Measurements from ENCODE around the gene DSCAML1.

DSCAML1 gene

GRCh38 chr11:117564321-117564720 is 232.7 kb downstream of the DSCAML1 start:
- H3K4me1 Mint-ChIP-seq (ENCODE audit: low read depth): no peaks in the 10 kb centered on the region
- H3K9me3 Mint-ChIP-seq: no peaks in the 10 kb centered on the region
- H3K4me3 Mint-ChIP-seq: no peak overlapping the region

DNA sequence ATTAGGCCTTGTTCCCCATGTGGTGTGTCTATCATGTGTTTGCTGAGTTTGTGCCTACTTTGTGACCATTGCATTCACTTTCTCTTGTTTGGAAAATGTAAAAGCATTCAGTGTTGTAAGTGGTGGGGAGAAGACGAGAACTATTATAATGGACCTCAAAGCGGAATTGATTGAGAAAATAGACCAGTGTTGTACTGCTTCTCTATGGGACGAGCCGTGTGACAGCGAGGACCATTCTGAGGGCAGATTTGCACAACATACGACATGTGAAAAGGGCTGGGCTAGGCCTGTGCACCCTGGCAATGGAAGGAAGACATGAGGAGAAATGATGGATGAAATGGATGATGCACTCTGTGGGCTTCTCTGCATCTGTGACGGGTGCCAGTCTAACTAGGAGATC is 233.5 kb downstream of the DSCAML1 start:
- DNase-seq (ENCODE audit: low spot score): no peak
- Mint-ChIP-seq H3K27ac (no peak overlapping the region), H3K4me1 (ENCODE audit: low read depth) (no peaks in the 10 kb centered on the region), H3K9me3 (no peaks in the 10 kb centered on the region), H3K4me3 (no peak overlapping the region), H3K36me3 (ENCODE audit: low read depth) (no peaks in the 10 kb centered on the region), H3K27me3 (ENCODE audit: low read depth) (peaks cover 4% of the 10 kb centered on the region)

More at GRCh38 chr11:117564321-117564720, 232.7 kb downstream of the DSCAML1 start:
- Mint-ChIP-seq H3K27me3 (ENCODE audit: low read depth) (peaks cover 2% of the 10 kb centered on the region), H3K36me3 (ENCODE audit: low read depth) (no peaks in the 10 kb centered on the region), H3K27ac (no peak overlapping the region)
- DNase-seq (ENCODE audit: low spot score): no peak

DNA sequence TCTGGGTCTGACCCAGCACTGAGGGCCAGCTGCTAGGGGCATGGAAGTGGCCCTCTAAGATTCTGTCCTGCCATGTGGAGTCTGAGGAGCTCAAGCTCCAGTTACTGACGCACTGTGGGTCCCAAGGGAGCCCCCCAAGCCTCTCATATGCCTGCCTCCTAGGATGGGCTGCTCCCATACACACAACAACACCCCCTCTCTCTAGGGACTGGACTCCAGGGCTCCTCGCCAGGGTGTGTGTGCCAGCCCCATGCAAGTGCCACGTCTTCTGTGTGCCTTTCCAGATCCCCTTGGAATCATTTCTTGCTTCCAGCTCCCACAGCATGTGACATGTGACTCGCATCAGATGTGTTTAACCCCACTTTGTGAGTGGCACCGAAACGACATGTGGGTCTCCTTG is 234.9 kb downstream of the DSCAML1 start:
- no peak overlapping the region for H3K27ac Mint-ChIP-seq
- no peaks in the 10 kb centered on the region for H3K9me3 Mint-ChIP-seq
- no peaks in the 10 kb centered on the region for H3K4me1 Mint-ChIP-seq (ENCODE audit: low read depth)
- peaks cover 4% of the 10 kb centered on the region for H3K27me3 Mint-ChIP-seq (ENCODE audit: low read depth)
- no peak overlapping the region for H3K4me3 Mint-ChIP-seq
- no peak for DNase-seq (ENCODE audit: low spot score)
- no peaks in the 10 kb centered on the region for H3K36me3 Mint-ChIP-seq (ENCODE audit: low read depth)

DNA sequence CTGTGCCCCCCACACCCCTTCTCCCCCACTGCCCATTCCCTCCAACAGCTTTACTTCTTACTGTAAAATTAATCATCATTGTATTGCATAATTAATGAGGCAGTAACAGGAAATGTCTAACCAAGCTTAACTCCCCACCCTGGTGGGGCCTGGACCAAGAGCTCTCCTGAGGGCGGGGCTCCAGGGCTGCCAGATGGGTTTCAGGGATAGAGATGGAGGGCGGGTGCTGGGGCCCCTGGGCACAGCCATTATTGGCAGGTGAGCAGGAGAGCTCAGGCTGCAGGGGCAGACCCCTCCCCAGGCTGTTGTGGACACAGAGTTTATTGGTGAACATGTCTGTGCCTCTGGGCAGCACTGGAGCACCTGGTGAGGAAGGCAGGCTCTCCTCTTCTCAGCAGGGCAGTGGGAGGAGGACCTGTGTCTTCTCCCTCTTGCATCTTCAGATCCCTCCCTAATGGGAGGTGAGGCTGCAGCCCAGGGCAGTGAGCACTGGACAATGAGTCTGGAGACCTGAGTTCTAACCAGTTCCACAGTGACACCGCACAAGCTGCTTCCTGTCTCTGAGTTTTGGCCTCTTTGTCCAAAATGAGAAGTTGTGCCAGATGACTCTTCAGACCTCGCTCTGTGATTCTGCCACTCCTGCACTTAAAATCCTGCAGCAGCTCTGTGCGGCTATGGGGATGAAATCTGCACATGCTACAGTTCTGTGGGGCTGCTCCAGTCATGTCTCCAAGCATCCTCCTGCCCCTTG is 236.1 kb downstream of the DSCAML1 start:
- no peaks in the 10 kb centered on the region for H3K9me3 Mint-ChIP-seq
- no peaks in the 10 kb centered on the region for H3K36me3 Mint-ChIP-seq (ENCODE audit: low read depth)
- DNase-seq (ENCODE audit: low spot score): no peak
- peaks cover 4% of the 10 kb centered on the region for H3K27me3 Mint-ChIP-seq (ENCODE audit: low read depth)
- no peak overlapping the region for H3K27ac Mint-ChIP-seq
- H3K4me3 Mint-ChIP-seq: no peak overlapping the region
- no peaks in the 10 kb centered on the region for H3K4me1 Mint-ChIP-seq (ENCODE audit: low read depth)

DNA sequence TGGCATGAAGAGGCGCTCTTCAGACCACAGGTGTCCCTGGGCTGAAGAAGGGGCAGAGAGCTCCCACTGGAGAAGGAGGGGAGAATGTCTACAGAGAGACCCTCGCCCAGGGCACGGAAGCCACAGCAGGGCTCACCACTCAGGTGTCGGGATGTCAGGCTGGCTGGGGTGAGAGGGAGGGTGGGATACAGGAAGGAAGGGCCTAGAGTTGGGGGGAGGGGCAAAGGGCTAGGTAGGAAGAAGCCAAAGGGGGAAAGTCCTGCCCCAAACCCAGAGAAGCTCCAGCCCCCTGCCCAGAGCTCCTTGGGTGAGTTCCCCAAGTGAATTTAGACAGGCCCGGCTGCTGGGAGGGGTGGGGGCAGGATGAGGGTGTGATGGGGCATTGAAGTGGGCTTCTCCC is 237.3 kb downstream of the DSCAML1 start:
- H3K4me1 Mint-ChIP-seq (ENCODE audit: low read depth): no peaks in the 10 kb centered on the region
- no peak overlapping the region for H3K4me3 Mint-ChIP-seq
- H3K27me3 Mint-ChIP-seq (ENCODE audit: low read depth): peaks cover 4% of the 10 kb centered on the region
- DNase-seq (ENCODE audit: low spot score): no peak
- H3K9me3 Mint-ChIP-seq: no peaks in the 10 kb centered on the region
- no peaks in the 10 kb centered on the region for H3K36me3 Mint-ChIP-seq (ENCODE audit: low read depth)
- no peak overlapping the region for H3K27ac Mint-ChIP-seq

DNA sequence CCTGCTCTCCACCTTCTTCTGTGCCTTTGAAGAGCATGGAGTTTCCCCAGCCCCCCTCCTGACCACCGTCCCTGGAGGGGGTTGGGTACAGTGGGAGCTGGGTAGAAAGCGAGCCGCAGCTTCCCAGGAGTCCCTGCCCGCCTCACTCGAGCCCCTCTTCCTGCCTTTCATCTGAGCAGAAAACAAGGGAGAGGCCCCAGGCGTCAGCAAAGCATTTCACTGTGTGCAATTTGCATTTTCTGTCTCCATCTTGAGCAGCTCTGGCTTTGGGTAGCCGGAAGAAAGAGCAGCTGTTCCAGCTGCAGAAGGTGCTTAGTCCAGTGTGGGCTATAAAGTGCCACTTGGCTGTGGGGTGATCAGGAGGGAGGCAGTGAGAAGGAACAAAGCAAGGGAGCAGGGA is 239.7 kb downstream of the DSCAML1 start:
- H3K4me3 Mint-ChIP-seq: no peak overlapping the region
- no peaks in the 10 kb centered on the region for H3K36me3 Mint-ChIP-seq (ENCODE audit: low read depth)
- no peak overlapping the region for H3K27ac Mint-ChIP-seq
- H3K9me3 Mint-ChIP-seq: no peaks in the 10 kb centered on the region
- no peaks in the 10 kb centered on the region for H3K4me1 Mint-ChIP-seq (ENCODE audit: low read depth)
- H3K27me3 Mint-ChIP-seq (ENCODE audit: low read depth): peaks cover 4% of the 10 kb centered on the region
- no peak for DNase-seq (ENCODE audit: low spot score)

DNA sequence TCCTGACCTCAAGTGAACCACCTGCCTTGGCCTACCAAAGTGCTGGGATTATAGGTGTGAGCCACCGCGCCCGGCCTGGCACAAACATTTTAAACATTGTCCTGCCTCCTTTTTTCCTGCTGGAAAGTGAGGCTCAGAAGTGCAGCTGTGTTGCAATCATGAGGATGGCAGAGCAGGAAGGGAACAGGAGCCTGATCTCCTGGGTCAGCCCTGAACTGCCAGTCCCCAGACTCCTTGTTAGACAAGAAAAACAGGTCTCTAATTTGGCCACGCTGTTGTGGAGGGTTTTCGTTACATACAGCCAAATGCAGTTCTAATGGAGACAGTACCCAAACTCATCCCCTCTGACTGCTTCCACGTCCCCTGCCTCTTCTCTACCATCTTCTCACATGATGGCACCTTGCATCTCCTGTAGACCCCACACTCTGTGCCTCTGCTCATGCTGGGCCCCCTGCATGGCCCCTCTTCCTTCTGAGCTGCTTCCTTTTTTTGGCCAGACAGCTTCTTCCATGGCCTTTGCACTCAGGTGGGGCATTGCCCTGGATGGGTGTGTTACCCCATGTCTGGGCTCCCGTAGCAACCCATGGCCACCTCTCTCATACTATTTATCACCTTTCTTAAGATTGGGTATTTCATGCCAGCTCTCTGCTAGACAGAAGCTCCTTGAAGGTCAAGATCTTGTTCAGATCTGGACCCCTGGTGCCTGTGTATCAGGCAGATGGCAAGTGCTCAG is 242.2 kb downstream of the DSCAML1 start:
- Mint-ChIP-seq H3K4me1 (ENCODE audit: low read depth) (no peaks in the 10 kb centered on the region), H3K9me3 (no peaks in the 10 kb centered on the region), H3K27me3 (ENCODE audit: low read depth) (peaks cover 8% of the 10 kb centered on the region), H3K4me3 (no peak overlapping the region), H3K36me3 (ENCODE audit: low read depth) (no peaks in the 10 kb centered on the region), H3K27ac (no peak overlapping the region)
- DNase-seq (ENCODE audit: low spot score): no peak

- Mint-ChIP-seq H3K27ac (no peak overlapping the region), H3K9me3 (no peaks in the 10 kb centered on the region), H3K4me1 (ENCODE audit: low read depth) (no peaks in the 10 kb centered on the region), H3K27me3 (ENCODE audit: low read depth) (peaks cover 6% of the 10 kb centered on the region), H3K36me3 (ENCODE audit: low read depth) (no peaks in the 10 kb centered on the region), H3K4me3 (no peak overlapping the region)
- DNase-seq (ENCODE audit: low spot score): no peak
Measured at GRCh38 chr11:117552626-117553025, 244.4 kb downstream of the DSCAML1 start.

DNA sequence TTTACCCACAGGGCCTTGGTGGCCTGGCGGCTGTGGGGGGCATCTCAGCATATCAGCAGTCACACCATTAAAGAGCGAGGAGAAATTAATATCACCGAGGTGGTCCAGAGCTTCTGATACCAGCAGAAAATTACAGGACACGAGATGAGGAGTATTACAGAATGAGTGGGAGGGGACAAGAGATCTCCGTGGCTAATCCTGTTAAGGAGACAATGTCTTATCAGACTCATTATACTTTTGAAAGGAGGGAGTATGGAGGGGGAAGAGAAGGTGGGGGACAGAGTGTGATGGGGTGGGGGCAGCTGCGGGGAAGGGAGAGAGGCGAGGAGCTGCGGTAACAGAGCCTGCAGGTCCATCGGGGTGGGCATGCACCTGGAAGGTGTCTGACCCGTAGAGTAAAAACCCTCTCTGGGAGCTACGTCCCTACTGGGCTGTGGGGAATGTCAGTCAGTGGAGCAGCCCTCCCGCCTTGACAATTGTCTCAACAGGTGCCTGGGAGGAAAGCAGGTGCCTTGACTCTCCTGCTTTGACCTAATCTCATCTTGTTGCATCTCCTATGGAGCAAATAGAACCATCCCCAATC is 245.2 kb downstream of the DSCAML1 start:
- DNase-seq (ENCODE audit: low spot score): no peak
- Mint-ChIP-seq H3K4me3 (no peak overlapping the region), H3K27me3 (ENCODE audit: low read depth) (peaks cover 6% of the 10 kb centered on the region), H3K9me3 (no peaks in the 10 kb centered on the region), H3K27ac (no peak overlapping the region), H3K4me1 (ENCODE audit: low read depth) (no peaks in the 10 kb centered on the region), H3K36me3 (ENCODE audit: low read depth) (no peaks in the 10 kb centered on the region)

DNA sequence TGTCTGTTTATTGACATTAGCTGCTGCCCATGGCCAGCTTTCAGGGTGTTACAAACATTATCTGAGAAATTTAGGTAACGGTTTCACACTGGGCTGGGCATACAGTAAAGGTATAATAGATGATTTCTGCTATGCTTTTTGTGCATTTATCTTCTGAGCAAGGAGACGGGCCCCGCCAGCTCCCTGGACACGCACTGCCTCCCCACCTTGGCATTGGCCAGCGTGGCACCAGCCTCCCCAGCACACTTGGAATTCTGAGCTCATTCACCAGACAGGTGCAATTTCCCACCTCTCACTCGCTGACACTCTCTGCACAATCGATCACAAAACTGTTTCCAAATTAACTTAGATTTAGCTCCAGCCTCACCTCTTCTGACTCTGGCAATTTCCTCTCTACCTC is 246.6 kb downstream of the DSCAML1 start:
- H3K27ac Mint-ChIP-seq: no peak overlapping the region
- no peaks in the 10 kb centered on the region for H3K9me3 Mint-ChIP-seq
- H3K27me3 Mint-ChIP-seq (ENCODE audit: low read depth): peaks cover 6% of the 10 kb centered on the region
- H3K36me3 Mint-ChIP-seq (ENCODE audit: low read depth): no peaks in the 10 kb centered on the region
- no peak overlapping the region for H3K4me3 Mint-ChIP-seq
- no peaks in the 10 kb centered on the region for H3K4me1 Mint-ChIP-seq (ENCODE audit: low read depth)
- DNase-seq (ENCODE audit: low spot score): no peak

DNA sequence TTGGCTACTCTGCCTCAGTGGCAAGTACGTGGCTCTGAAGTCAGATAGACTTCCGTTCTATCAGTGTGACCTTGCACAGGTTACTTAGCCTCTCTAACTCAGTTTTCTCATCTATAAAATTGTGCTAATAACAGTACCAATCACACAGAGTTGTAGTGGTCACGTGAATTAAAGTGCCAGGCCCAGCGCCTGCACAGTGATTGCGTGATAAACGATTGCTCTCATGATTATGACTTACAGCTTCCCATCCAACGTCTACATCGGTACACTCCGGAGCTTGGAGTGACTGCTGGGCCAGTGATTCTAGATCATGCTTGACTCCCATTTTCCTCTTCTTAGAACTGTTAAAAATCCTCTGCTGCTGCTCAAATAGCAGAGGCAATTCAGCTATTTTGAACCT is 247.6 kb downstream of the DSCAML1 start:
- Mint-ChIP-seq H3K36me3 (ENCODE audit: low read depth) (no peaks in the 10 kb centered on the region), H3K4me1 (ENCODE audit: low read depth) (no peaks in the 10 kb centered on the region), H3K9me3 (no peaks in the 10 kb centered on the region), H3K27ac (no peak overlapping the region), H3K27me3 (ENCODE audit: low read depth) (peaks cover 4% of the 10 kb centered on the region), H3K4me3 (no peak overlapping the region)
- no peak for DNase-seq (ENCODE audit: low spot score)

DNA sequence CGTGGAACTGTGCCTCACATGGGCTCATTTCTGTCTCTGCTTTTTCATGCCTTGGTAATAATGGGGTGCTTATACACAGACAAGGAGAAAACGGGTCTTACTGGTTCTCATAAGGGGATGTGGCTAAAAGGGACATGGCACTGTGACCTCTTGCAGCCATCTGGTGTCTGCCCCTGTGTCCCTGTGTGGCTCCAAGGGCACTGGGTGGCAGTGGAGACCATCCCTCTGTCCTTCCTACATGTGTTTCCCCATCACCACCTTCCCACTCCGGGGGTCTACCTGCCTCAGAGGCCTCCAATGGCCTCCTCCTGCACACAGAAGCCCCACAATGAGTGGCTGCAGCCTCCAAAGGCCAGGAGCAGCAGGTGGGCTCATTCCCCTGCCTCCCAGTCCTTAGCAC is 248.1 kb downstream of the DSCAML1 start:
- Mint-ChIP-seq H3K36me3 (ENCODE audit: low read depth) (no peaks in the 10 kb centered on the region), H3K4me3 (no peak overlapping the region), H3K27me3 (ENCODE audit: low read depth) (peaks cover 4% of the 10 kb centered on the region), H3K4me1 (ENCODE audit: low read depth) (no peaks in the 10 kb centered on the region), H3K27ac (no peak overlapping the region), H3K9me3 (no peaks in the 10 kb centered on the region)
- no peak for DNase-seq (ENCODE audit: low spot score)

DNA sequence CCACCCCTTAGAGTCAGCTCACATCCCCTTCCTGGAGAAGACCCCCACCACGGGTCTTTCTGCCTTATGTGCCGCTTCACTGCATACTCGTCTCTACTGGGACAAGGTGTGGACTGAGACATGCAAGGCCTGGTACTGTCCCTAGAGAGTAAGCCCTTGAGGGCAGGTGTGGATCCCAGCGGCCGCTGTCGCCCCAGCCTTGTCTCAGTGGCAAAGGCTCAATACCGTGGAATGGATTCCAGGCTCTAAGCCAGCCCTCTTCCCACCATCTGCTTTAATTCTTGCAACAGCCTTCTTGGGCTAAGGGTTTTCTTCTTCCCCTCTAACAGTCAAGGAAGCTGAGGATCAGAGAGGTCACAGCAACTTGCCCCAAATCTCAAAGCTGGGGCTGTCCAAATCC is 249.1 kb downstream of the DSCAML1 start:
- Mint-ChIP-seq H3K4me3 (no peak overlapping the region), H3K27ac (no peak overlapping the region), H3K4me1 (ENCODE audit: low read depth) (no peaks in the 10 kb centered on the region), H3K9me3 (no peaks in the 10 kb centered on the region), H3K36me3 (ENCODE audit: low read depth) (no peaks in the 10 kb centered on the region), H3K27me3 (ENCODE audit: low read depth) (peaks cover 4% of the 10 kb centered on the region)
- no peak for DNase-seq (ENCODE audit: low spot score)

GRCh38 chr11:117547195-117547850 is 249.7 kb downstream of the DSCAML1 start:
- H3K27ac Mint-ChIP-seq: no peak overlapping the region
- H3K36me3 Mint-ChIP-seq (ENCODE audit: low read depth): no peaks in the 10 kb centered on the region
- no peak for DNase-seq (ENCODE audit: low spot score)
- H3K27me3 Mint-ChIP-seq (ENCODE audit: low read depth): peaks cover 4% of the 10 kb centered on the region
- no peaks in the 10 kb centered on the region for H3K4me1 Mint-ChIP-seq (ENCODE audit: low read depth)
- H3K9me3 Mint-ChIP-seq: no peaks in the 10 kb centered on the region
- no peak overlapping the region for H3K4me3 Mint-ChIP-seq
